GM23338 (cell line): ENCODE results near the gene SFSWAP. TPM values are rescaled to one million over a fixed set of nuclear protein-coding genes. Genes with fewer than 3 reads are reported as not detected.
A peak's percentile ranks its signal among the peaks of the same experiment; 100 is the strongest.

Experiments
- ATAC-seq: fragments of 200-7000 bp; cut with Tn5 transposase; 3 replicates; pipeline ENCODE4 v1.9.1; 2020
- DNase-seq: peaks from one replicate; pipeline ENCODE4 v3.0.0-alpha.2; 2015; ENCODE audit warnings: low spot score
- H2AFZ ChIP-seq: fragments of 200-600 bp; sonication (generic); 2 replicates; pipeline ENCODE4 v1.8.0; 2016; ENCODE audit warnings: antibody characterized with exemption, mild to moderate bottlenecking, moderate library complexity
- H3F3A ChIP-seq: fragments of 200-600 bp; sonication (generic); replicated peaks from 2 replicates; pipeline ENCODE4 v1.8.0; 2017; ENCODE audit warnings: antibody characterized with exemption, mixed run types, low read depth
- H3K27ac ChIP-seq: fragments of 200-600 bp; sonication (generic); 2 replicates; pipeline ENCODE4 v1.6.1; 2016; ENCODE audit warnings: low read depth
- H3K27me3 ChIP-seq: fragments of 200-600 bp; sonication (generic); 2 replicates; pipeline ENCODE4 v1.8.0; 2016; ENCODE audit warnings: mild to moderate bottlenecking, mixed run types, moderate library complexity; ENCODE audit not compliant: insufficient read depth
- H3K36me3 ChIP-seq: fragments of 200-600 bp; sonication (generic); 2 replicates; pipeline ENCODE4 v1.8.0; 2016; ENCODE audit warnings: mild to moderate bottlenecking; ENCODE audit not compliant: insufficient read depth
- H3K4me1 ChIP-seq: fragments of 200-600 bp; sonication (generic); 2 replicates; pipeline ENCODE4 v1.8.0; 2016; ENCODE audit warnings: mild to moderate bottlenecking, moderate library complexity; ENCODE audit not compliant: insufficient read depth
- H3K4me2 ChIP-seq: fragments of 200-600 bp; sonication (generic); 2 replicates; pipeline ENCODE4 v1.7.1; 2017; ENCODE audit warnings: mixed run types
- H3K4me3 ChIP-seq: fragments of 200-600 bp; sonication (generic); 2 replicates; pipeline ENCODE4 v1.6.1; 2016; ENCODE audit warnings: mixed run types
- H3K79me2 ChIP-seq: fragments of 200-600 bp; sonication (generic); replicated peaks from 2 replicates; pipeline ENCODE4 v1.8.0; 2017; ENCODE audit warnings: mild to moderate bottlenecking; ENCODE audit not compliant: insufficient read depth
- H3K9me2 ChIP-seq: fragments of 200-600 bp; sonication (generic); 2 replicates; pipeline ENCODE4 v1.8.0; 2017; ENCODE audit not compliant: insufficient read depth
- H4K20me1 ChIP-seq: fragments of 200-600 bp; sonication (generic); replicated peaks from 2 replicates; pipeline ENCODE4 v1.8.0; 2017; ENCODE audit warnings: mild to moderate bottlenecking; ENCODE audit not compliant: insufficient read depth
- H3K27ac Mint-ChIP-seq: 2 replicates; pipeline ENCODE4 v1.8.0; 2020; ENCODE audit warnings: inconsistent platforms, mild to moderate bottlenecking, moderate library complexity, mixed read lengths
- H3K27me3 Mint-ChIP-seq: 3 replicates; pipeline ENCODE4 v1.8.0; 2022; ENCODE audit warnings: low read depth, mild to moderate bottlenecking, moderate library complexity, mixed read lengths, inconsistent platforms; ENCODE audit not compliant: insufficient read depth, poor library complexity
- H3K36me3 Mint-ChIP-seq: 3 replicates; pipeline ENCODE4 v1.8.0; 2021; ENCODE audit warnings: low read depth, mild to moderate bottlenecking, inconsistent platforms, moderate library complexity, mixed read lengths
- H3K4me1 Mint-ChIP-seq: 3 replicates; pipeline ENCODE4 v1.8.0; 2020; ENCODE audit warnings: mild to moderate bottlenecking, inconsistent platforms, mixed read lengths
- H3K4me3 Mint-ChIP-seq: 3 replicates; pipeline ENCODE4 v1.8.0; 2021; ENCODE audit warnings: moderate library complexity, mild to moderate bottlenecking, inconsistent platforms, mixed read lengths
- H3K9me3 Mint-ChIP-seq: 3 replicates; pipeline ENCODE4 v1.8.0; 2020; ENCODE audit warnings: moderate library complexity, mild to moderate bottlenecking, inconsistent platforms, mixed read lengths
- EZH2phosphoT487 ChIP-seq: fragments of 200-600 bp; sonication (generic); IDR thresholded peaks from one replicate; pipeline ENCODE4 v1.8.1; 2018; ENCODE audit warnings: antibody characterized with exemption; ENCODE audit not compliant: unreplicated experiment
- NANOG ChIP-seq: IDR thresholded peaks from 2 replicates; pipeline ENCODE4 v1.6.1; 2016; ENCODE audit warnings: antibody characterized with exemption, borderline replicate concordance
- polyA plus RNA-seq: library from polyadenylated mRNA; unstranded; fragments of >200 nt; fragmentation: Nextera tagmentation; extraction: Ambion mirVana; gene quantifications from 2 replicates; pipeline ENCODE4 v1.2.1, GENCODE V29; 2016
- total RNA-seq: library from RNA; depleted of rRNA; stranded (reverse); fragments of >200 nt; shearing (Covaris generic); gene quantifications from 2 replicates; pipeline ENCODE4 v1.2.3, GENCODE V29; 2014
- TF ChIP-seq, protein P1 (sequence below): fragments of 250-450 bp; sonication (Bioruptor Pico); IDR thresholded peaks from 2 replicates; pipeline ENCODE4 v1.5.0; 2020; ENCODE audit warnings: mild to moderate bottlenecking, moderate library complexity
- TF ChIP-seq, protein P2 (sequence below), 2 experiments: fragments of 200-600 bp in 1 of 2; sonication (generic) in 1 of 2; conservative IDR thresholded peaks; 2 replicates each; pipeline versions ENCODE4 v1.5.1 to v1.6.1; 2016 to 2017; ENCODE audit warnings: antibody characterized with exemption in 2 of 2, low read depth in 2 of 2, mild to moderate bottlenecking in 2 of 2, moderate library complexity in 1 of 2

Gene SFSWAP
- total and polyA plus RNA-seq, 2 experiments from 2014 or later: 41.0 to 49.8 TPM

DNA sequence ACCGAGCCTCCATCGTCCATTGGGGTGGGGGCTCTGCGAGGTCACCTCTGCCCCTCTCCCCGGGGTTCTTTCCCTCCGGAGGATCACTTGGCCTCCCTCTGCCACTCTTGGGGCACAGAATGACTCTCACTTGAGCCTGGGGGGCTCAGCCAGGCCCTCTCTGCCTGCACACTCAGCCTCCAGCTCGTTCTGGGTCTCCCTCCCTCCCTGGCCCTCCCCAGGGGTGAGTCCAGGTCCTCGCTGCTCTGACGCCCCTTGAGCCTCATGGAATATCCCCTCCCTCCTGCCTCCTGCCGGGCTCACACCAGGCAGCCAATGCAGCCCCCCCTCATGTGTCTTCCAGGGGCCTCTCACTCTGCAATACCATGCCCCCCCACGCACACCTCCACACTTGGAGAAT lies 17.7 kb upstream of the SFSWAP start:
- no peak for DNase-seq
- Histone ChIP-seq H3K4me2 (no peak overlapping the region), H4K20me1 (no peaks in the 10 kb centered on the region), H3K27ac (no peak overlapping the region), H3K27me3 (no peaks in the 10 kb centered on the region), H3K9me2 (no peaks in the 10 kb centered on the region), H3K4me1 (no peaks in the 10 kb centered on the region), H2AFZ (no peak overlapping the region), H3K4me3 (no peak overlapping the region), H3K36me3 (no peaks in the 10 kb centered on the region), H3K79me2 (no peaks in the 10 kb centered on the region), H3F3A (no peaks in the 10 kb centered on the region)
- Mint-ChIP-seq H3K9me3 (peaks cover 9% of the 10 kb centered on the region), H3K36me3 (no peaks in the 10 kb centered on the region; the same call in 2 of the 3 replicates), H3K27ac (no peak overlapping the region), H3K4me3 (no peak overlapping the region), H3K27me3 (peaks cover 9% of the 10 kb centered on the region), H3K4me1 (no peaks in the 10 kb centered on the region)
- no peak for TF ChIP-seq NANOG
- TF ChIP-seq EZH2phosphoT487: no peak
- TF ChIP-seq, protein P1, sequence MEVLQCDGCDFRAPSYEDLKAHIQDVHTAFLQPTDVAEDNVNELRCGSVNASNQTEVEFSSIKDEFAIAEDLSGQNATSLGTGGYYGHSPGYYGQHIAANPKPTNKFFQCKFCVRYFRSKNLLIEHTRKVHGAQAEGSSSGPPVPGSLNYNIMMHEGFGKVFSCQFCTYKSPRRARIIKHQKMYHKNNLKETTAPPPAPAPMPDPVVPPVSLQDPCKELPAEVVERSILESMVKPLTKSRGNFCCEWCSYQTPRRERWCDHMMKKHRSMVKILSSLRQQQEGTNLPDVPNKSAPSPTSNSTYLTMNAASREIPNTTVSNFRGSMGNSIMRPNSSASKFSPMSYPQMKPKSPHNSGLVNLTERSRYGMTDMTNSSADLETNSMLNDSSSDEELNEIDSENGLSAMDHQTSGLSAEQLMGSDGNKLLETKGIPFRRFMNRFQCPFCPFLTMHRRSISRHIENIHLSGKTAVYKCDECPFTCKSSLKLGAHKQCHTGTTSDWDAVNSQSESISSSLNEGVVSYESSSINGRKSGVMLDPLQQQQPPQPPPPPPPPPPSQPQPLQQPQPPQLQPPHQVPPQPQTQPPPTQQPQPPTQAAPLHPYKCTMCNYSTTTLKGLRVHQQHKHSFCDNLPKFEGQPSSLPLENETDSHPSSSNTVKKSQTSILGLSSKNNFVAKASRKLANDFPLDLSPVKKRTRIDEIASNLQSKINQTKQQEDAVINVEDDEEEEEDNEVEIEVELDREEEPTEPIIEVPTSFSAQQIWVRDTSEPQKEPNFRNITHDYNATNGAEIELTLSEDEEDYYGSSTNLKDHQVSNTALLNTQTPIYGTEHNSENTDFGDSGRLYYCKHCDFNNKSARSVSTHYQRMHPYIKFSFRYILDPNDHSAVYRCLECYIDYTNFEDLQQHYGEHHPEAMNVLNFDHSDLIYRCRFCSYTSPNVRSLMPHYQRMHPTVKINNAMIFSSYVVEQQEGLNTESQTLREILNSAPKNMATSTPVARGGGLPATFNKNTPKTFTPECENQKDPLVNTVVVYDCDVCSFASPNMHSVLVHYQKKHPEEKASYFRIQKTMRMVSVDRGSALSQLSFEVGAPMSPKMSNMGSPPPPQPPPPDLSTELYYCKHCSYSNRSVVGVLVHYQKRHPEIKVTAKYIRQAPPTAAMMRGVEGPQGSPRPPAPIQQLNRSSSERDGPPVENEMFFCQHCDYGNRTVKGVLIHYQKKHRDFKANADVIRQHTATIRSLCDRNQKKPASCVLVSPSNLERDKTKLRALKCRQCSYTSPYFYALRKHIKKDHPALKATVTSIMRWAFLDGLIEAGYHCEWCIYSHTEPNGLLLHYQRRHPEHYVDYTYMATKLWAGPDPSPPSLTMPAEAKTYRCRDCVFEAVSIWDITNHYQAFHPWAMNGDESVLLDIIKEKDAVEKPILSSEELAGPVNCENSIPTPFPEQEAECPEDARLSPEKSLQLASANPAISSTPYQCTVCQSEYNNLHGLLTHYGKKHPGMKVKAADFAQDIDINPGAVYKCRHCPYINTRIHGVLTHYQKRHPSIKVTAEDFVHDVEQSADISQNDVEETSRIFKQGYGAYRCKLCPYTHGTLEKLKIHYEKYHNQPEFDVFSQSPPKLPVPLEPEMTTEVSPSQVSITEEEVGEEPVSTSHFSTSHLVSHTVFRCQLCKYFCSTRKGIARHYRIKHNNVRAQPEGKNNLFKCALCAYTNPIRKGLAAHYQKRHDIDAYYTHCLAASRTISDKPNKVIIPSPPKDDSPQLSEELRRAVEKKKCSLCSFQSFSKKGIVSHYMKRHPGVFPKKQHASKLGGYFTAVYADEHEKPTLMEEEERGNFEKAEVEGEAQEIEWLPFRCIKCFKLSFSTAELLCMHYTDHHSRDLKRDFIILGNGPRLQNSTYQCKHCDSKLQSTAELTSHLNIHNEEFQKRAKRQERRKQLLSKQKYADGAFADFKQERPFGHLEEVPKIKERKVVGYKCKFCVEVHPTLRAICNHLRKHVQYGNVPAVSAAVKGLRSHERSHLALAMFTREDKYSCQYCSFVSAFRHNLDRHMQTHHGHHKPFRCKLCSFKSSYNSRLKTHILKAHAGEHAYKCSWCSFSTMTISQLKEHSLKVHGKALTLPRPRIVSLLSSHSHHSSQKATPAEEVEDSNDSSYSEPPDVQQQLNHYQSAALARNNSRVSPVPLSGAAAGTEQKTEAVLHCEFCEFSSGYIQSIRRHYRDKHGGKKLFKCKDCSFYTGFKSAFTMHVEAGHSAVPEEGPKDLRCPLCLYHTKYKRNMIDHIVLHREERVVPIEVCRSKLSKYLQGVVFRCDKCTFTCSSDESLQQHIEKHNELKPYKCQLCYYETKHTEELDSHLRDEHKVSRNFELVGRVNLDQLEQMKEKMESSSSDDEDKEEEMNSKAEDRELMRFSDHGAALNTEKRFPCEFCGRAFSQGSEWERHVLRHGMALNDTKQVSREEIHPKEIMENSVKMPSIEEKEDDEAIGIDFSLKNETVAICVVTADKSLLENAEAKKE (CRISPR knock-in tag): no peak
- ATAC-seq: no peak

DNA sequence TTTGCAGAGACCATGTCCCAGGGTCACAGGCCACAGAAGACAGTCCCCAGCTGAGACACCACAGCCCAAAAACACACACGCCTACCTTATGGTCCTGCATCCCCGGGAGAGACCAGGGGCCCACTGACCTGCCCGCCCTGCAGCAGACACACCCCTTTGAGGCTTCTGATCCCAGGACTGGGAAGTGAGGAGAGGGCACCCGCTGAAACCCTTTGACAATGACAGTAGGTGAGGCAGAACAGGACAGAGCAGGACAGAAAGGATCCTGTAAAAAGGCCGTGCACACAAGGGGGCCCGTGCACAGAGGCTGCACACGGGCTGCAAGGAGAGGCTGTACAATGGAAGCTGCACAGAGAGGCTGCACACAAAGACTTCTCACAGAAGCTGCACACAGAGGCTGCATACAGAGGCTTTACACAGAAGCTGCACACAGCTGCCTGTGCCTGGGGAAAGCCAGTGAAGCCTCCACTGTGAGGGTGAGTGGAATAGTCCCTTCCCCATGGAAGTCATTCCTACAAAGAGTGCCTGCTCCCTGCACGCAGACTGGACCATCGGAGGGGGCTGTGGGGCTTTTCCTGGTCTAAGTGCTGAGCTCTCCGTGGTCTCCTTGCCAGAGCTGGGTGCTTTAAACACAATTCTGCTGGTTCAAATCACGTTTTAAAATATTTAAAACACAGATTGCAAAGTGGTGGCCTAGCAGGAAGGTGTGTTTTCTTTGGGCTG lies 16.6 kb upstream of the SFSWAP start:
- Histone ChIP-seq H3K36me3 (no peaks in the 10 kb centered on the region), H3K4me1 (no peaks in the 10 kb centered on the region), H3K79me2 (no peaks in the 10 kb centered on the region), H3K27me3 (no peaks in the 10 kb centered on the region), H4K20me1 (no peaks in the 10 kb centered on the region), H3K27ac (no peak overlapping the region), H3K4me2 (no peak overlapping the region), H3F3A (no peaks in the 10 kb centered on the region), H3K9me2 (no peaks in the 10 kb centered on the region), H3K4me3 (no peak overlapping the region), H2AFZ (no peak overlapping the region)
- Mint-ChIP-seq H3K4me3 (no peak overlapping the region), H3K9me3 (peaks cover 2% of the 10 kb centered on the region), H3K36me3 (no peaks in the 10 kb centered on the region), H3K4me1 (no peaks in the 10 kb centered on the region), H3K27ac (no peak overlapping the region), H3K27me3 (peaks cover 11% of the 10 kb centered on the region)
- DNase-seq: no peak
- TF ChIP-seq, protein P2, sequence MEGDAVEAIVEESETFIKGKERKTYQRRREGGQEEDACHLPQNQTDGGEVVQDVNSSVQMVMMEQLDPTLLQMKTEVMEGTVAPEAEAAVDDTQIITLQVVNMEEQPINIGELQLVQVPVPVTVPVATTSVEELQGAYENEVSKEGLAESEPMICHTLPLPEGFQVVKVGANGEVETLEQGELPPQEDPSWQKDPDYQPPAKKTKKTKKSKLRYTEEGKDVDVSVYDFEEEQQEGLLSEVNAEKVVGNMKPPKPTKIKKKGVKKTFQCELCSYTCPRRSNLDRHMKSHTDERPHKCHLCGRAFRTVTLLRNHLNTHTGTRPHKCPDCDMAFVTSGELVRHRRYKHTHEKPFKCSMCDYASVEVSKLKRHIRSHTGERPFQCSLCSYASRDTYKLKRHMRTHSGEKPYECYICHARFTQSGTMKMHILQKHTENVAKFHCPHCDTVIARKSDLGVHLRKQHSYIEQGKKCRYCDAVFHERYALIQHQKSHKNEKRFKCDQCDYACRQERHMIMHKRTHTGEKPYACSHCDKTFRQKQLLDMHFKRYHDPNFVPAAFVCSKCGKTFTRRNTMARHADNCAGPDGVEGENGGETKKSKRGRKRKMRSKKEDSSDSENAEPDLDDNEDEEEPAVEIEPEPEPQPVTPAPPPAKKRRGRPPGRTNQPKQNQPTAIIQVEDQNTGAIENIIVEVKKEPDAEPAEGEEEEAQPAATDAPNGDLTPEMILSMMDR (conservative IDR thresholded peaks at IDR 0.05; ENCODE audit: low read depth in 2 of 2): peak in 1 of 2 experiments; percentile 38; a peak in 2 of 4 replicates
- no peak for TF ChIP-seq NANOG
- peak; percentile 32; the same call in 2 of the 3 replicates for ATAC-seq
